Esophagus squamous epithelium (tissue), 4 donors: Measurements from ENCODE around the gene ADAMTSL2.

Experiments used
- CTCF ChIP-seq, 6 experiments: fragments of 450-650 bp in 4 of 6; fragments of 200-600 bp in 2 of 6; sonication (generic) in 2 of 6; IDR thresholded peaks; one replicate each; pipeline ENCODE4 v1.5.1; 2016 to 2019; ENCODE audit warnings: antibody characterized with exemption in 6 of 6, mild to moderate bottlenecking in 4 of 6, moderate library complexity in 4 of 6
- POLR2A ChIP-seq, 4 donors: fragments of 450-650 bp; IDR thresholded peaks; one replicate each; pipeline ENCODE4 v1.6.1; 2017; ENCODE audit warnings: antibody characterized with exemption in 4 of 4, mild to moderate bottlenecking in 4 of 4, moderate library complexity in 3 of 4

- TF ChIP-seq CTCF (IDR thresholded peaks at IDR 0.05) = no peak
- TF ChIP-seq POLR2A (IDR thresholded peaks at IDR 0.05) = no peak
These were observed 43.2 kb downstream of the ADAMTSL2 start for GRCh38 chr9:133577737-133578112.
